CD14-positive monocyte (primary cell): ENCODE measurements around the gene ABCA6. TPM values are rescaled to one million over a fixed set of nuclear protein-coding genes. Genes with fewer than 3 reads are reported as not detected.
"Not testable (repeated sequence)": the region's sequence is repeated elsewhere in the genome, so short reads cannot be mapped to it uniquely, and the experiment has no call there.

Experiments used
- DNase-seq, 3 donors: peaks; one replicate each; pipeline ENCODE4 v3.0.0-alpha.2; 2011 to 2022
- H2AFZ ChIP-seq: 2 replicates; pipeline ENCODE4 v1.6.0; 2012; ENCODE audit warnings: mild to moderate bottlenecking, low read depth, low read length, inconsistent platforms; ENCODE audit not compliant: insufficient read depth, poor library complexity, severe bottlenecking
- H3K27ac ChIP-seq, 2 donors: 1 replicate in 1 of 2; 2 replicates in 1 of 2; pipeline ENCODE4 v1.5.1; 2012 to 2013; ENCODE audit warnings: low read length in 2 of 2, control low read depth in 1 of 2, inconsistent platforms in 1 of 2, low read depth in 1 of 2, mild to moderate bottlenecking in 1 of 2
- H3K27me3 ChIP-seq, 2 donors: one replicate each; pipeline versions ENCODE4 v1.6.0 to v1.6.1; 2011 to 2013; ENCODE audit warnings: low read length in 2 of 2; ENCODE audit not compliant: control insufficient read depth in 2 of 2, insufficient read depth in 2 of 2
- H3K36me3 ChIP-seq, 2 donors: replicated peaks in 1 of 2; 1 replicate in 1 of 2; 2 replicates in 1 of 2; pipeline versions ENCODE4 v1.5.1 to v1.6.1; 2012 to 2013; ENCODE audit warnings: low read length in 2 of 2, control low read depth in 1 of 2, inconsistent platforms in 1 of 2, mild to moderate bottlenecking in 1 of 2; ENCODE audit not compliant: insufficient read depth in 2 of 2, control insufficient read depth in 1 of 2
- H3K4me1 ChIP-seq, 2 donors: 1 replicate in 1 of 2; 2 replicates in 1 of 2; pipeline versions ENCODE4 v1.5.1 to v1.6.1; 2012 to 2013; ENCODE audit warnings: low read length in 2 of 2, control low read depth in 1 of 2, inconsistent platforms in 1 of 2, mild to moderate bottlenecking in 1 of 2, moderate library complexity in 1 of 2; ENCODE audit not compliant: insufficient read depth in 2 of 2, control insufficient read depth in 1 of 2
- H3K4me2 ChIP-seq: replicated peaks from 2 replicates; pipeline ENCODE3; 2012; ENCODE audit warnings: low read length, moderate library complexity, mild to moderate bottlenecking; ENCODE audit not compliant: poor library complexity, severe bottlenecking; ENCODE audit errors: extremely low read depth
- H3K4me3 ChIP-seq, 3 experiments: fragments of 200-600 bp in 1 of 3; sonication (generic) in 1 of 3; replicated peaks in 1 of 3; 1 replicate in 2 of 3; 2 replicates in 1 of 3; pipeline ENCODE4 v1.5.1; 2011 to 2013; ENCODE audit warnings: low read length in 3 of 3, mild to moderate bottlenecking in 3 of 3, control low read depth in 2 of 3, low read depth in 2 of 3, inconsistent platforms in 1 of 3, moderate library complexity in 1 of 3
- H3K79me2 ChIP-seq: 2 replicates; pipeline ENCODE4 v1.6.0; 2012; ENCODE audit warnings: mild to moderate bottlenecking, control low read depth, inconsistent platforms, low read length, moderate library complexity; ENCODE audit not compliant: insufficient read depth
- H3K9ac ChIP-seq: 2 replicates; pipeline ENCODE4 v1.6.0; 2017; ENCODE audit warnings: low read length, mild to moderate bottlenecking; ENCODE audit not compliant: insufficient read depth, poor library complexity, severe bottlenecking
- H3K9me3 ChIP-seq, 2 donors: replicated peaks in 1 of 2; 1 replicate in 1 of 2; 2 replicates in 1 of 2; pipeline versions ENCODE4 v1.5.1 to v1.6.1; 2012 to 2013; ENCODE audit warnings: low read length in 2 of 2, control low read depth in 1 of 2; ENCODE audit not compliant: control insufficient read depth in 1 of 2, insufficient read depth in 1 of 2
- H4K20me1 ChIP-seq: 2 replicates; pipeline ENCODE4 v1.6.0; 2012; ENCODE audit warnings: mild to moderate bottlenecking, low read length, control low read depth, moderate library complexity; ENCODE audit not compliant: insufficient read depth
- H3K27ac Mint-ChIP-seq, 7 donors: one replicate each; pipeline ENCODE4 v1.8.0; 2020; ENCODE audit warnings: mild to moderate bottlenecking in 7 of 7, mixed read lengths in 7 of 7, moderate library complexity in 6 of 7, inconsistent platforms in 2 of 7
- H3K27me3 Mint-ChIP-seq, 3 donors: one replicate each; pipeline ENCODE4 v1.8.0; 2021 to 2022; ENCODE audit warnings: low read depth in 3 of 3, mild to moderate bottlenecking in 3 of 3, mixed read lengths in 3 of 3, moderate library complexity in 3 of 3, inconsistent platforms in 1 of 3
- H3K36me3 Mint-ChIP-seq, 2 donors: one replicate each; pipeline ENCODE4 v1.8.0; 2020; ENCODE audit warnings: mixed read lengths in 2 of 2, inconsistent platforms in 1 of 2, mild to moderate bottlenecking in 1 of 2
- H3K4me1 Mint-ChIP-seq: one replicate; pipeline ENCODE4 v1.8.0; 2020; ENCODE audit warnings: mild to moderate bottlenecking, mixed read lengths
- H3K4me3 Mint-ChIP-seq, 2 donors: one replicate each; pipeline ENCODE4 v1.8.0; 2020; ENCODE audit warnings: mild to moderate bottlenecking in 2 of 2, mixed read lengths in 2 of 2, moderate library complexity in 1 of 2
- H3K9me3 Mint-ChIP-seq, 7 donors: one replicate each; pipeline ENCODE4 v1.8.0; 2020 to 2022; ENCODE audit warnings: mixed read lengths in 7 of 7, mild to moderate bottlenecking in 6 of 7, moderate library complexity in 6 of 7, inconsistent platforms in 2 of 7
- WGBS: methylation state at CpG from one replicate; pipeline ENCODE4 v1.1.5; 2013; ENCODE audit warnings: missing lambda C conversion rate; ENCODE audit not compliant: insufficient coverage; 5-methylcytosine and 5-hydroxymethylcytosine counted together
- intact Hi-C, 2 donors: fragments of 100-400 bp; cut with micrococcal nuclease; formaldehyde crosslinking; loops; one replicate each; pipeline versions ENCODE4 v1.15.0 to v1.15.1; 2023
- polyA plus RNA-seq, 3 donors: library from polyadenylated mRNA; depleted of rRNA in 1 of 3; unstranded in 2 of 3; stranded (reverse) in 1 of 3; fragments of 300-500 nt in 2 of 3; fragments of >200 nt in 1 of 3; fragmentation: Illumina TruSeq in 2 of 3; gene quantifications; 1 replicate in 2 of 3; 2 replicates in 1 of 3; pipeline ENCODE4 v1.2.3, GENCODE V29; 2012 to 2021
- TF ChIP-seq, protein P1 (sequence below): fragments of 200-600 bp; IDR thresholded peaks from one replicate; pipeline ENCODE4 v1.8.0; 2022; ENCODE audit warnings: antibody characterized with exemption, mild to moderate bottlenecking

Gene ABCA6
- polyA plus RNA-seq, 3 donors: 0.52 to 0.93 (median 0.76) TPM

DNA sequence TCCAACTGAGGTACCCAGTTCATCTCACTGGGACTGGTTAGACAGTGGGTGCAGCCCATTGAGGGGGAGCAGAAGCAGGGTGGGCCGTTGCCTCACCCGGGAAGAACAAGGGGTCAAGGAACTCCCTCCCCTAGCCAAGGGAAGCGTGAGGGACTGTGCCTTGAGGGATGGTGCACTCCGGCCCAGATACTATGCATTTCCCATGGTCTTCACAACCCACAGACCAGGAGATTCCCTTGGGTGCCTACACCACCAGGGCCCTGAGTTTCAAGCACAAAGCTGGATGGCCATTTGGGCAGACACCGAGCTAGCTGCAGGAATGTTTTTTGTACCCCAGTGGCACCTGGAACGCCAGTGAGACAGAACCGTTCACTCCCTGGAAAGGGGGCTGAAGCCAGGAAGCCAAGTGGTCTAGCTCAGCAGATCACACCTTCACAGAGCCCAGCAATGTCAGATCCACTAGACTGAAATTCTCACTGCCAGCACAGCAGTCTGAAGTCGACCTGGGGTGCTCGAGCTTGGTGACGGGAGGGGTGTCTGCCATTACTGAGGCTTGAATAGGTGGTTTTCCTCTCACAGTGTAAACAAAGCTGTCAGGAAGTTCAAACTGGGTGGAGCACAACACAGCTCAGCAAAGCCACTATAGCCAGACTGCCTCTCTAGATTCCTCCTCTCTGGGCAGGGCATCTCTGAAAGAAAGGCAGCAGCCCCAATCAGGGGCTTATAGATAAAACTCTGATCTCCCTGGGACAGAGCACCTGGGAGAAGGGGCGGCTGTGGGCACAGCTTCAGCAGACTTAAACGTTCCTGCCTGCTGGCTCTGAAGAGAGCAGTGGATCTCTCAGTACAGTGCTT, 71.1 kb downstream of the ABCA6 start:
- Histone ChIP-seq H2AFZ (peak overlapping the region; percentile 78), H3K4me1 (peaks cover 30 to 39% of the 10 kb centered on the region in 2 donors), H3K27ac (peak overlapping the region in 1 of 2 donors; percentile 81), H3K9me3 (peaks cover 9 to 19% of the 10 kb centered on the region in 2 donors)
- H3K4me2 ChIP-seq, H3K9ac ChIP-seq, H3K27me3 Mint-ChIP-seq, H3K4me3 ChIP-seq, intact Hi-C loops, H3K79me2 ChIP-seq, H4K20me1 ChIP-seq, DNase-seq, H3K36me3 ChIP-seq, H3K27me3 ChIP-seq: not testable (repeated sequence)
- H3K4me3 Mint-ChIP-seq: peak overlapping the region; percentile 38 to 83
- peak overlapping the region; percentile 69 to 90 (median 83) for H3K27ac Mint-ChIP-seq
- H3K36me3 Mint-ChIP-seq: peaks cover 12 to 18% of the 10 kb centered on the region in 2 donors
- peaks cover 24 to 40% (median 35%) of the 10 kb centered on the region in 7 donors for H3K9me3 Mint-ChIP-seq
- peaks cover 39% of the 10 kb centered on the region for H3K4me1 Mint-ChIP-seq
- 63% methylated on average over 11 of the region's 12 CpGs for WGBS

DNA sequence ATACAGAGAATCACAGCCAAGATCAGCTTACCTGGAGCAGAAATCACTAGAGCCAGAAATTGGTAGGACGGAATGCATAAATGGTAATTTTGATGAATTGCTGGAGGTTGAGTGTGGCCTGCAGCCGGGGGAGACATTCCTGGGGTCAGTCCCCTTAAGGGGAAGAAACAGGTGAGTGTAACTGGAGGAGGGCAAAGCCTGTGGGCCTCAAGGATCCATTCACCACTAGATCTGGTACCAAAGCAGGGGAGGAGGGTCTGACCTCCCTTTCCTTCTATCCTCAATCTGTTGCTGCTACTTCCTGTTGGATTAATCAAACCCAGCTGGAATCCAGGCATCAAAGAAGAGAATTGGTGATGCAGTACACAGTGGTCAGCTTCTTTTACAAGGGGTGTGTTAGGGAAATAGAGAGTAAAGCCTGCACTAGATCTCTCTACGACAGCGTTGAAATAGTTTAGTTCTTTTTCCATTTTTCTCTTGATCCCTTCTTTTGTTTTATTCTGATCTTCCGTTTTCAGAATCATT, 72.4 kb downstream of the ABCA6 start:
- H3K4me1 Mint-ChIP-seq: peaks cover 51% of the 10 kb centered on the region
- H3K36me3 Mint-ChIP-seq: peaks cover 15 to 18% of the 10 kb centered on the region in 2 donors
- TF ChIP-seq, protein P1, sequence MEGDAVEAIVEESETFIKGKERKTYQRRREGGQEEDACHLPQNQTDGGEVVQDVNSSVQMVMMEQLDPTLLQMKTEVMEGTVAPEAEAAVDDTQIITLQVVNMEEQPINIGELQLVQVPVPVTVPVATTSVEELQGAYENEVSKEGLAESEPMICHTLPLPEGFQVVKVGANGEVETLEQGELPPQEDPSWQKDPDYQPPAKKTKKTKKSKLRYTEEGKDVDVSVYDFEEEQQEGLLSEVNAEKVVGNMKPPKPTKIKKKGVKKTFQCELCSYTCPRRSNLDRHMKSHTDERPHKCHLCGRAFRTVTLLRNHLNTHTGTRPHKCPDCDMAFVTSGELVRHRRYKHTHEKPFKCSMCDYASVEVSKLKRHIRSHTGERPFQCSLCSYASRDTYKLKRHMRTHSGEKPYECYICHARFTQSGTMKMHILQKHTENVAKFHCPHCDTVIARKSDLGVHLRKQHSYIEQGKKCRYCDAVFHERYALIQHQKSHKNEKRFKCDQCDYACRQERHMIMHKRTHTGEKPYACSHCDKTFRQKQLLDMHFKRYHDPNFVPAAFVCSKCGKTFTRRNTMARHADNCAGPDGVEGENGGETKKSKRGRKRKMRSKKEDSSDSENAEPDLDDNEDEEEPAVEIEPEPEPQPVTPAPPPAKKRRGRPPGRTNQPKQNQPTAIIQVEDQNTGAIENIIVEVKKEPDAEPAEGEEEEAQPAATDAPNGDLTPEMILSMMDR: no peak
- H3K9me3 Mint-ChIP-seq: peaks cover 23 to 37% (median 27%) of the 10 kb centered on the region in 7 donors
- Histone ChIP-seq H3K4me2 (no peak overlapping the region), H3K4me1 (peaks cover 42 to 52% of the 10 kb centered on the region in 2 donors), H3K79me2 (no peaks in the 10 kb centered on the region), H3K9me3 (peaks cover 9 to 12% of the 10 kb centered on the region in 2 donors), H4K20me1 (no peaks in the 10 kb centered on the region), H3K9ac (no peak overlapping the region), H3K27me3 (no peaks in the 10 kb centered on the region), H3K36me3 (no peaks in the 10 kb centered on the region), H2AFZ (no peak overlapping the region), H3K4me3 (no peak overlapping the region), H3K27ac (no peak overlapping the region)
- WGBS: 93% methylated on average over 2 of the region's 5 CpGs
- intact Hi-C loops: no loop called here
- H3K4me3 Mint-ChIP-seq: no peak overlapping the region
- H3K27me3 Mint-ChIP-seq: no peaks in the 10 kb centered on the region
- no peak overlapping the region for H3K27ac Mint-ChIP-seq
- DNase-seq: no peak
